Body of pancreas (tissue), 4 donors: Measurements from ENCODE around the gene TRIM44.

ENCODE experiments used
- POLR2A ChIP-seq, 3 donors: fragments of 450-650 bp; IDR thresholded peaks; one replicate each; pipeline ENCODE4 v1.6.1; 2016; ENCODE audit warnings: antibody characterized with exemption in 3 of 3, mild to moderate bottlenecking in 2 of 3
- TF ChIP-seq, protein P1 (sequence below), 7 experiments: fragments of 450-650 bp in 4 of 7; fragments of 200-600 bp in 3 of 7; sonication (generic) in 3 of 7; IDR thresholded peaks; one replicate each; pipeline ENCODE4 v1.5.1; 2016 to 2019; ENCODE audit warnings: antibody characterized with exemption in 7 of 7

DNA sequence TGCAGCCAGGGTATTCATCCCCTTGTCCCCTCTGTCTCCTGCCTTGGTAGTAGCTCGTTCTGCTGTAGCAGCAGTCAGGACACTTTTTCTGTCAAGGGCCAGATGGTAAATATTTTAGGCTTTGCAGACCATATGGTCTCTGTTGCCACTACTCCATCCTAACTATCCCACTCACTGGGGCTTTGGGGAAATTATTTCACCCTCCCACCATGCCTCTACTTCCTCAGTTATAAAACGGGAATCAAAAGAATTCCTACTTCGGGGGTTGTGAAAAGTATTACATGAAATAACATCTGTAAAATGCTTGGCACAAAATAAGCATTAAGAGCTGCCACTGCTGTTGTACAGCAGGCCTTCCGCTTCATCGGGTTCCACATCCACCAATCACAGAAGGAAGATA, 191.4 kb downstream of the TRIM44 start:
- TF ChIP-seq, protein P1, sequence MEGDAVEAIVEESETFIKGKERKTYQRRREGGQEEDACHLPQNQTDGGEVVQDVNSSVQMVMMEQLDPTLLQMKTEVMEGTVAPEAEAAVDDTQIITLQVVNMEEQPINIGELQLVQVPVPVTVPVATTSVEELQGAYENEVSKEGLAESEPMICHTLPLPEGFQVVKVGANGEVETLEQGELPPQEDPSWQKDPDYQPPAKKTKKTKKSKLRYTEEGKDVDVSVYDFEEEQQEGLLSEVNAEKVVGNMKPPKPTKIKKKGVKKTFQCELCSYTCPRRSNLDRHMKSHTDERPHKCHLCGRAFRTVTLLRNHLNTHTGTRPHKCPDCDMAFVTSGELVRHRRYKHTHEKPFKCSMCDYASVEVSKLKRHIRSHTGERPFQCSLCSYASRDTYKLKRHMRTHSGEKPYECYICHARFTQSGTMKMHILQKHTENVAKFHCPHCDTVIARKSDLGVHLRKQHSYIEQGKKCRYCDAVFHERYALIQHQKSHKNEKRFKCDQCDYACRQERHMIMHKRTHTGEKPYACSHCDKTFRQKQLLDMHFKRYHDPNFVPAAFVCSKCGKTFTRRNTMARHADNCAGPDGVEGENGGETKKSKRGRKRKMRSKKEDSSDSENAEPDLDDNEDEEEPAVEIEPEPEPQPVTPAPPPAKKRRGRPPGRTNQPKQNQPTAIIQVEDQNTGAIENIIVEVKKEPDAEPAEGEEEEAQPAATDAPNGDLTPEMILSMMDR (IDR thresholded peaks at IDR 0.05): no peak
- TF ChIP-seq POLR2A (IDR thresholded peaks at IDR 0.05): no peak
